ENCODE data around the gene SLC37A4. TPM values are rescaled to one million over a fixed set of nuclear protein-coding genes. Genes with fewer than 3 reads are reported as not detected.

The SLC37A4 gene
- polyA plus RNA-seq, 1 donor from 2014 or later = 23.5 TPM

GRCh38 chr11:118975771-118976709 is 54.6 kb downstream of the SLC37A4 start:
- Histone ChIP-seq H3K4me2 (ENCODE audit: low read length) (no peak overlapping the region), H3K4me3 (ENCODE audit: low read length) (no peak overlapping the region), H3K27ac (ENCODE audit: low read length) (no peak overlapping the region), H3K9me2 (ENCODE audit: insufficient read depth, low read length) (no peaks in the 10 kb centered on the region), H3K9me3 (ENCODE audit: low read length) (no peaks in the 10 kb centered on the region), H3K79me2 (replicated peaks; ENCODE audit: insufficient read depth, low read length) (no peaks in the 10 kb centered on the region), H3K36me3 (ENCODE audit: insufficient read depth, low read length) (no peaks in the 10 kb centered on the region), H3K9ac (ENCODE audit: low read length) (no peak overlapping the region), H3K27me3 (ENCODE audit: insufficient read depth, low read depth, low read length) (no peaks in the 10 kb centered on the region), H2AFZ (ENCODE audit: low read depth, low read length) (no peak overlapping the region), H3F3A (ENCODE audit: insufficient read depth, low read length, poor library complexity, severe bottlenecking) (no peaks in the 10 kb centered on the region), H4K20me1 (ENCODE audit: insufficient read depth) (no peaks in the 10 kb centered on the region)
- no peak for TF ChIP-seq SMC3 (conservative IDR thresholded peaks at IDR 0.05; ENCODE audit: poor library complexity)
- TF ChIP-seq EP300 (conservative IDR thresholded peaks at IDR 0.05; ENCODE audit: poor library complexity, severe bottlenecking) = no peak
- TF ChIP-seq REST (IDR thresholded peaks at IDR 0.05; ENCODE audit: borderline replicate concordance) = no peak
- TF ChIP-seq EZH2 (IDR thresholded peaks at IDR 0.05; ENCODE audit: borderline replicate concordance, insufficient read depth, low read length, poor library complexity, severe bottlenecking) = no peak
- TF ChIP-seq POLR2AphosphoS5 (IDR thresholded peaks at IDR 0.05) = no peak
- TF ChIP-seq CTCF (IDR thresholded peaks at IDR 0.05; ENCODE audit: poor library complexity, severe bottlenecking) = no peak
- TF ChIP-seq TAF1 (IDR thresholded peaks at IDR 0.05; ENCODE audit: low read depth) = no peak
- no peak for TF ChIP-seq RAD21 (conservative IDR thresholded peaks at IDR 0.05)
- no peak for TF ChIP-seq MXI1 (conservative IDR thresholded peaks at IDR 0.05; ENCODE audit: poor library complexity, severe bottlenecking)

Small RNA genes within 50 kb of the gene (small RNA-seq; reads per million reads assigned to genes)
- 0 reads per million in 3 experiments for gene AP003392.2
- gene RF00017 = 0 reads per million in 3 experiments
- gene RF00019 = 0 to 1.2 (median 0) reads per million in 3 experiments

Other genes starting within 250 kb of the SLC37A4 start
- 75.8 and 76.1 TPM in 2 replicates for gene DDX6, start 239.7 kb downstream of the SLC37A4 start, polyA plus RNA-seq
- gene CXCR5, start 147.0 kb downstream of the SLC37A4 start, polyA plus RNA-seq = not detected in 2 replicates
- gene BCL9L, start 105.0 kb downstream of the SLC37A4 start, polyA plus RNA-seq = 1.1 and 1.5 TPM in 2 replicates
- 0.38 TPM in 1 of 2 replicates, not detected in the other for gene UPK2, start 74.6 kb downstream of the SLC37A4 start, polyA plus RNA-seq
- not detected in 2 replicates for gene FOXR1, start 59.1 kb downstream of the SLC37A4 start, polyA plus RNA-seq
- gene CENATAC, start 32.7 kb downstream of the SLC37A4 start, polyA plus RNA-seq = 69.9 and 70.3 TPM in 2 replicates
- gene RPS25, start 12.5 kb downstream of the SLC37A4 start, polyA plus RNA-seq = 1,615 and 1,728 TPM in 2 replicates
- gene TRAPPC4, start 12.1 kb downstream of the SLC37A4 start, polyA plus RNA-seq = 271 and 276 TPM in 2 replicates
- gene HYOU1, start 26.3 kb upstream of the SLC37A4 start, polyA plus RNA-seq = 68.4 and 74.6 TPM in 2 replicates
- gene VPS11, start 36.9 kb upstream of the SLC37A4 start, polyA plus RNA-seq = 24.1 and 24.8 TPM in 2 replicates
- gene HMBS, start 54.0 kb upstream of the SLC37A4 start, polyA plus RNA-seq = 12.7 and 15.9 TPM in 2 replicates
- gene DPAGT1, start 71.0 kb upstream of the SLC37A4 start, polyA plus RNA-seq = 9.8 and 27.0 TPM in 2 replicates
- 13.6 and 21.6 TPM in 2 replicates for gene C2CD2L, start 76.5 kb upstream of the SLC37A4 start, polyA plus RNA-seq
- 50.0 and 58.8 TPM in 2 replicates for gene HINFP, start 90.7 kb upstream of the SLC37A4 start, polyA plus RNA-seq
- gene ABCG4, start 118.2 kb upstream of the SLC37A4 start, polyA plus RNA-seq = 1.5 and 3.0 TPM in 2 replicates
- 0.60 and 1.6 TPM in 2 replicates for gene NLRX1, start 137.8 kb upstream of the SLC37A4 start, polyA plus RNA-seq
- not detected in 2 replicates for gene NHERF4, start 154.6 kb upstream of the SLC37A4 start, polyA plus RNA-seq
- 10.5 and 10.7 TPM in 2 replicates for gene CBL, start 175.5 kb upstream of the SLC37A4 start, polyA plus RNA-seq

Measured in neural cell (in vitro differentiated cells).